Heart left ventricle (tissue), 16 donors: ENCODE measurements around the gene SOX11. TPM values are rescaled to one million over a fixed set of nuclear protein-coding genes. Genes with fewer than 3 reads are reported as not detected.

Experiments
- ATAC-seq, 4 donors: fragments of 200-7000 bp; cut with Tn5 transposase; one replicate each; pipeline ENCODE4 v1.9.1; 2020 to 2022; ENCODE audit warnings: moderate library complexity in 4 of 4, mild to moderate bottlenecking in 3 of 4, moderate number of reproducible peaks in 1 of 4
- DNase-seq, 5 donors: peaks; one replicate each; pipeline ENCODE4 v3.0.0-alpha.2; 2020
- H3K27ac ChIP-seq, 12 donors: fragments of 200-600 bp; sonication (generic) in 4 of 12; one replicate each; pipeline versions ENCODE4 v1.5.0 to v1.8.0; 2016 to 2022; ENCODE audit warnings: mild to moderate bottlenecking in 2 of 12
- H3K27me3 ChIP-seq, 9 donors: fragments of 200-600 bp; sonication (generic) in 2 of 9; one replicate each; pipeline versions ENCODE4 v1.5.1 to v1.8.0; 2016 to 2022; ENCODE audit warnings: mild to moderate bottlenecking in 3 of 9
- H3K36me3 ChIP-seq, 9 donors: fragments of 200-600 bp; sonication (generic) in 2 of 9; one replicate each; pipeline versions ENCODE4 v1.5.0 to v1.8.0; 2018 to 2022; ENCODE audit warnings: mild to moderate bottlenecking in 2 of 9
- H3K4me1 ChIP-seq, 12 donors: fragments of 200-600 bp; sonication (generic) in 4 of 12; one replicate each; pipeline versions ENCODE4 v1.5.0 to v1.8.0; 2016 to 2022; ENCODE audit warnings: mild to moderate bottlenecking in 3 of 12
- H3K4me3 ChIP-seq, 12 donors: fragments of 200-600 bp; sonication (generic) in 4 of 12; one replicate each; pipeline versions ENCODE4 v1.5.0 to v1.8.0; 2017 to 2022; ENCODE audit warnings: mild to moderate bottlenecking in 9 of 12, moderate library complexity in 4 of 12
- H3K9me3 ChIP-seq, 12 donors: fragments of 200-600 bp; sonication (generic) in 4 of 12; one replicate each; pipeline versions ENCODE4 v1.5.0 to v1.8.0; 2016 to 2022; ENCODE audit warnings: mild to moderate bottlenecking in 1 of 12
- CTCF ChIP-seq, 12 donors: fragments of 200-600 bp; sonication (generic) in 4 of 12; IDR thresholded peaks; one replicate each; pipeline versions ENCODE4 v1.5.0 to v1.8.0; 2018 to 2022; ENCODE audit warnings: antibody characterized with exemption in 12 of 12, mild to moderate bottlenecking in 5 of 12
- POLR2A ChIP-seq, 2 donors: fragments of 450-650 bp; IDR thresholded peaks; one replicate each; pipeline ENCODE4 v1.6.1; 2017; ENCODE audit warnings: antibody characterized with exemption in 2 of 2, mild to moderate bottlenecking in 2 of 2, moderate library complexity in 2 of 2
- WGBS, 4 donors: extraction: QIAGEN DNeasy Blood & Tissue Kit in 2 of 4; methylation state at CpG; one replicate each; pipeline versions ENCODE4 v1.1.5 to v1.1.7; 2013 to 2018; 5-methylcytosine and 5-hydroxymethylcytosine counted together
- intact Hi-C, 10 donors: fragments of 100-400 bp; cut with DNase I; formaldehyde crosslinking; loops; one replicate each; pipeline versions ENCODE4 v1.11.1 to v1.14.2; 2022
- polyA plus RNA-seq, 2 donors: library from polyadenylated mRNA; stranded (reverse); fragments of 200-250 nt; gene quantifications; one replicate each; pipeline ENCODE4 v1.2.3, GENCODE V29; 2013
- total RNA-seq, 9 donors: library from RNA; depleted of rRNA in 2 of 9; stranded (reverse); fragments of >200 nt in 2 of 9; fragmentation: NEBNext Ultra II Directional in 3 of 9; extraction: Animal tissue kit (Norgen Biotek cat#: 25700) in 3 of 9; gene quantifications; one replicate each; pipeline versions ENCODE4 v1.1.0 to v1.2.4, GENCODE V29; 2016 to 2023
- donor health status: ischemic (EF 13 %, LVEDD 7.1; RV severe dilation, severe dysfunction).
- donor health status: healthy with polysubstance abuse.
- donor health status: DM: no; HTN: yes; CAD: no.
- donor health status: DM: no; HTN: no; CAD: no.
- donor health status: ischemic (EF 25% LVEDD 6.9; RV normal size, moderate dysfunction).
- donor health status: ischemic (EF 25% LVEDD 5.7; RV mildly dilated, moderate dysfunction).
- donor health status: healthy.
- donor health status: DM: yes; HTN: yes; CAD: no.
- donor health status: ischemic (EF 35%, LVEDD 5.7; RV mildly dilated, moderate dysfunction).
- donor health status: nonischemic (EF 11% LVEDD 7.7; RV severe dilation, severe dysfunction).
- donor health status: DM: yes; HTN: yes; CAD: no.
- donor health status: PGD.
- donor health status: ischemic (EF 29% LVEDD 5.4; RV normal size, mild dysfunction).
- donor health status: nonischemic (EF 23%, LVEDD 6.1; RV moderate dilation, normal function).

The SOX11 gene
- total and polyA plus RNA-seq, 11 donors = 0.48 to 5.6 (median 1.3) TPM

- DNase-seq (no peak), ATAC-seq (no peak)
- TF ChIP-seq POLR2A (IDR thresholded peaks at IDR 0.05) = no peak
- no peak for TF ChIP-seq CTCF (IDR thresholded peaks at IDR 0.05)
- no peaks in the 10 kb centered on the region for H3K9me3 ChIP-seq
- H3K27me3 ChIP-seq = peaks cover 0 to 23% (median 8%) of the 10 kb centered on the region in 9 donors
- H3K36me3 ChIP-seq = no peaks in the 10 kb centered on the region
- peaks cover 0 to 7% (median 0%) of the 10 kb centered on the region in 12 donors for H3K4me1 ChIP-seq
- H3K4me3 ChIP-seq = no peak overlapping the region
- H3K27ac ChIP-seq = no peak overlapping the region
- WGBS, 4 donors = 82 to 90% (median 87%) methylated on average over 8 of the region's 8 CpGs
- intact Hi-C loops = no loop called here
Measured at GRCh38 chr2:5668682-5669250, 23.4 kb upstream of the SOX11 start.

- 69 to 77% (median 76%) methylated on average over 15 of the region's 15 CpGs for WGBS, 4 donors
- Histone ChIP-seq H3K4me1 (peaks cover 0 to 9% (median 0%) of the 10 kb centered on the region in 12 donors), H3K4me3 (no peak overlapping the region), H3K36me3 (no peaks in the 10 kb centered on the region), H3K27me3 (peaks cover 0 to 56% (median 8%) of the 10 kb centered on the region in 9 donors), H3K9me3 (no peaks in the 10 kb centered on the region), H3K27ac (no peak overlapping the region)
- intact Hi-C loops = no loop called here
- TF ChIP-seq CTCF (IDR thresholded peaks at IDR 0.05) = no peak
- no peak for TF ChIP-seq POLR2A (IDR thresholded peaks at IDR 0.05)
- ATAC-seq (no peak), DNase-seq (no peak)
Measured at GRCh38 chr2:5672749-5673144, 19.4 kb upstream of the SOX11 start.

- TF ChIP-seq POLR2A (IDR thresholded peaks at IDR 0.05) (no peak), CTCF (IDR thresholded peaks at IDR 0.05) (no peak)
- H3K9me3 ChIP-seq = no peaks in the 10 kb centered on the region
- no peaks in the 10 kb centered on the region for H3K36me3 ChIP-seq
- peaks cover 0 to 9% (median 0%) of the 10 kb centered on the region in 12 donors for H3K4me1 ChIP-seq
- H3K4me3 ChIP-seq = peak overlapping the region in 10 of 12 donors; percentile 5 to 44 (median 30)
- ATAC-seq (peak in 3 of 4 donors; percentile 22 to 27 (median 26)), DNase-seq (no peak)
- H3K27ac ChIP-seq = no peak overlapping the region
- WGBS, 4 donors = 4 to 10% (median 6%) methylated on average over 55 to 58 of the region's 58 CpGs
- H3K27me3 ChIP-seq = peaks cover 0 to 56% (median 8%) of the 10 kb centered on the region in 9 donors
- intact Hi-C loops = no loop called here
Measured at GRCh38 chr2:5673145-5674025, 18.8 kb upstream of the SOX11 start.

- H3K36me3 ChIP-seq = no peaks in the 10 kb centered on the region
- ATAC-seq (no peak), DNase-seq (no peak)
- H3K27ac ChIP-seq = no peak overlapping the region
- intact Hi-C loops = no loop called here
- no peak for TF ChIP-seq POLR2A (IDR thresholded peaks at IDR 0.05)
- no peak for TF ChIP-seq CTCF (IDR thresholded peaks at IDR 0.05)
- peaks cover 0 to 9% (median 0%) of the 10 kb centered on the region in 12 donors for H3K4me1 ChIP-seq
- peak overlapping the region in 2 of 12 donors; percentile 43 to 44 for H3K4me3 ChIP-seq
- peaks cover 0 to 56% (median 8%) of the 10 kb centered on the region in 9 donors for H3K27me3 ChIP-seq
- 22 to 38% (median 32%) methylated on average over 2 of the region's 2 CpGs for WGBS, 4 donors
- no peaks in the 10 kb centered on the region for H3K9me3 ChIP-seq
Measured at GRCh38 chr2:5674026-5674340, 18.2 kb upstream of the SOX11 start.
